Erythroblast (primary cell): Measurements from ENCODE around the gene PTPRD.

Experiments
- GATA1 ChIP-seq: IDR thresholded peaks from 2 replicates; pipeline ENCODE4 v1.6.1; 2011; ENCODE audit warnings: low read depth, mild to moderate bottlenecking, control low read depth, low read length, moderate library complexity
- POLR2A ChIP-seq: IDR thresholded peaks from 2 replicates; pipeline ENCODE4 v1.6.1; 2011; ENCODE audit warnings: mild to moderate bottlenecking, low read length

- TF ChIP-seq POLR2A (no peak), GATA1 (no peak)
Measured at GRCh38 chr9:8804613-8805012, 1808.2 kb downstream of the PTPRD start.
